ENCODE results near the gene PLEKHJ1.

DNA sequence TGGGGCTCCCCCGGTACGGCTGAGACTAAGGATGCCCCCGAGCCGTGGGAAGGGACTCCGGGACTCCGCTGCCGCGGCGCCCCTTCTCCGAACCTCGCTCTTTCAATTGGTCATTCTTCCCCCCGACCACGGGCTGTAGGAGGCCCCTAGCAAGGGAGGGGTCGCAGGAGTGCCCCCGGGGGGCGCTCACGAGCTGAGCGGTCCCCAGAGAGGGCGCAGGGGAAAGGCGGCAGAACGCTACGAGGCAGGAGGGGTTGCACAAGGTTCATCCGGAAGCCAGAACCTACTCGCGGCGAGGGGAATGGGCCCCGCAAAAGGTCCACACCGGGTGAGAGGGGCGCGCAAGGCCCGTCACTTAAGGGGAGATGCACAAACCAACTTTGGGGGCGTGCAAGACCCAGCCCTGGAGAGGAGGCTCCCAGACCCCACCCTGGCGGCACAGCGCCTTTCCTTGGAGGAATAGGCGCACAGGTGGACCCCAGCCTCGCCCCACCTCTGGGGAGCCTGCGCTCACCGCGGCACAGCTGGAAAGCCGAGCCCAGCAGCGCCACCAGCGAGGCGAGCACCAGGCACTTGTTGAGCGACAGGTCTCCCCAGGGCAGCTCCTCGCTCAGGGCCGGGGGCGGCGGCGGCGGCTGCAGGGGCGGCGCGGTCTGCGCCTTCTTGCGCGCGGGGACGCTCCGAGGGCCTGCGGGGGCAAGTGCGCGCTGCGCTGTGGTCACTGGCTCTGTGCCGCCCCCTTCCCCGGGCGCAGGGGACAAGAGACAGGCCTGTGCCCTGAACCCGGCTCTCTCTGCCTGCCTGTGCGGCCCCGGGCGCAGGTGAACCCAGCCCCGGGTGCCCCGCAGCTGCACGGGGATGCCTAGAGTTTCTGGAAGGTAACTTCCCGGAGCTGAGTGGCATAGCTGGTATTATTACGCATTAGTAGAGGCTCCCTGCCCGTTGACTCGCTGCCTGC is 17.3 kb upstream of the PLEKHJ1 start:
- TF ChIP-seq, protein P1, sequence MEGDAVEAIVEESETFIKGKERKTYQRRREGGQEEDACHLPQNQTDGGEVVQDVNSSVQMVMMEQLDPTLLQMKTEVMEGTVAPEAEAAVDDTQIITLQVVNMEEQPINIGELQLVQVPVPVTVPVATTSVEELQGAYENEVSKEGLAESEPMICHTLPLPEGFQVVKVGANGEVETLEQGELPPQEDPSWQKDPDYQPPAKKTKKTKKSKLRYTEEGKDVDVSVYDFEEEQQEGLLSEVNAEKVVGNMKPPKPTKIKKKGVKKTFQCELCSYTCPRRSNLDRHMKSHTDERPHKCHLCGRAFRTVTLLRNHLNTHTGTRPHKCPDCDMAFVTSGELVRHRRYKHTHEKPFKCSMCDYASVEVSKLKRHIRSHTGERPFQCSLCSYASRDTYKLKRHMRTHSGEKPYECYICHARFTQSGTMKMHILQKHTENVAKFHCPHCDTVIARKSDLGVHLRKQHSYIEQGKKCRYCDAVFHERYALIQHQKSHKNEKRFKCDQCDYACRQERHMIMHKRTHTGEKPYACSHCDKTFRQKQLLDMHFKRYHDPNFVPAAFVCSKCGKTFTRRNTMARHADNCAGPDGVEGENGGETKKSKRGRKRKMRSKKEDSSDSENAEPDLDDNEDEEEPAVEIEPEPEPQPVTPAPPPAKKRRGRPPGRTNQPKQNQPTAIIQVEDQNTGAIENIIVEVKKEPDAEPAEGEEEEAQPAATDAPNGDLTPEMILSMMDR (IDR thresholded peaks at IDR 0.05; ENCODE audit: insufficient read depth, low read depth, low read length) = no peak
- TF ChIP-seq EZH2 (IDR thresholded peaks at IDR 0.05; ENCODE audit: insufficient read depth, low read length) = peak; percentile 69

Data from astrocyte (in vitro differentiated cells and primary cell).